ENCODE measurements around the gene GTPBP6. TPM values are rescaled to one million over a fixed set of nuclear protein-coding genes. Genes with fewer than 3 reads are reported as not detected.
"Not testable (repeated sequence)": the region's sequence is repeated elsewhere in the genome, so short reads cannot be mapped to it uniquely, and the experiment has no call there.

The GTPBP6 gene
- total RNA-seq, 1 experiment from 2014 or later = 48.9 TPM

DNA sequence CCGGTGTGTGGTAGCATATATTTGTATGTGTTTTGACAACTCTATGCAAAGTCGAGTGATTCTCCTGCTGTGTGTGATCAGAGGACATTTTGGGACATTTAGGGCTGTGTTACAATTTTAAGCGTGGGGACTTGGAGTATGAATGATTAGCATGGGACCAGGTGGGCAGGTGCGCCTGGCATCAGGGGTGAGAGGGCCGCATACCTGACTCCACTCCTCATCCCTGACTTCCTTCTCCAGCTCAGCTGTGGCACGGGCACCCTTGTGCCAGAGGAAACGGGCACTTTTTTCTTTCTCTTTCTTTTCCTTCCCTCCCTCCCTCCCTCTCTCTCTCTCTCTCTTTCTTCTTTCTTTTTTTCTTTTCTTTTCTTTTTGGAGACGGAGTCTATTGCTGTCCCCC is 53.1 kb downstream of the GTPBP6 start:
- DNase-seq = peak; percentile 32

GRCh38 chrX:264634-265455 is 53.8 kb downstream of the GTPBP6 start:
- H3K36me3 ChIP-seq (replicated peaks; ENCODE audit: control insufficient read depth, insufficient read depth, low read length) = no peaks in the 10 kb centered on the region
- DNase-seq = peak; percentile 7
- no peak overlapping the region for H3K4me3 ChIP-seq (ENCODE audit: insufficient read depth, low read depth, low read length)
- no peaks in the 10 kb centered on the region for H3K27me3 ChIP-seq (ENCODE audit: control insufficient read depth, insufficient read depth, low read length)

More for the DNA sequence above, 53.1 kb downstream of the GTPBP6 start:
- Histone ChIP-seq H3K36me3 (replicated peaks; ENCODE audit: control insufficient read depth, insufficient read depth, low read length) (no peaks in the 10 kb centered on the region), H3K4me3 (ENCODE audit: insufficient read depth, low read depth, low read length) (no peak overlapping the region), H3K27me3 (ENCODE audit: control insufficient read depth, insufficient read depth, low read length) (no peaks in the 10 kb centered on the region)

GRCh38 chrX:264006-264405 is 54.6 kb downstream of the GTPBP6 start:
- DNase-seq = peak; percentile 22
- not testable (repeated sequence) for H3K4me3 ChIP-seq (ENCODE audit: insufficient read depth, low read depth, low read length); H3K36me3 ChIP-seq (replicated peaks; ENCODE audit: control insufficient read depth, insufficient read depth, low read length); H3K27me3 ChIP-seq (ENCODE audit: control insufficient read depth, insufficient read depth, low read length)

GRCh38 chrX:262381-262909 is 56.2 kb downstream of the GTPBP6 start:
- Histone ChIP-seq H3K4me3 (ENCODE audit: insufficient read depth, low read depth, low read length) (no peak overlapping the region), H3K27me3 (ENCODE audit: control insufficient read depth, insufficient read depth, low read length) (no peaks in the 10 kb centered on the region), H3K36me3 (replicated peaks; ENCODE audit: control insufficient read depth, insufficient read depth, low read length) (no peaks in the 10 kb centered on the region)
- DNase-seq = peak; percentile 34

DNA sequence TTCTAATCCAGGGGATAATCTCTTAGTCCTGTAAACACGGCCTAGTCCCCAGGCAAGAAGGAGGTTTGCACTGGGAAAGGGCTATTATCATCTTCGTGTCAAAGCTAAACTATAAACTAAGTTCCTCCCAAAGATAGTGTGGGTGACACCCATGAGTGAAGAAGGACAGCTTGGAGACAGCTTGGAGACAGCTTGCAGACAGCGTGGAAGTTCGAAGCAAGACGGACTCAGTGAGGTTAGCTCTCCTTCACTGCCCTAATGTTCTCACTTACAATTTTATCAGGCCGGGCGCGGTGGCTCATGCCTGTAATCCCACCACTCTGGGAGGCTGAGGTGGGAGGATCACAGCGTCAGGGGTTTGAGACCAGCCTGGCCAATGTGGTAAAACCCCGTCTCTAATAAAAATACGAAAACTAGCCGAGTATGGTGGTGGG is 56.7 kb downstream of the GTPBP6 start:
- no peaks in the 10 kb centered on the region for H3K27me3 ChIP-seq (ENCODE audit: control insufficient read depth, insufficient read depth, low read length)
- DNase-seq = peak; percentile 17

GRCh38 chrX:261167-261918 is 57.3 kb downstream of the GTPBP6 start:
- no peaks in the 10 kb centered on the region for H3K36me3 ChIP-seq (replicated peaks; ENCODE audit: control insufficient read depth, insufficient read depth, low read length)
- peak; percentile 69 for DNase-seq
- H3K4me3 ChIP-seq (ENCODE audit: insufficient read depth, low read depth, low read length) = peak overlapping the region; percentile 16; the same call in 1 of the 2 replicates
- H3K27me3 ChIP-seq (ENCODE audit: control insufficient read depth, insufficient read depth, low read length) = no peaks in the 10 kb centered on the region

More for the DNA sequence above, 56.7 kb downstream of the GTPBP6 start:
- H3K36me3 ChIP-seq (replicated peaks; ENCODE audit: control insufficient read depth, insufficient read depth, low read length) = no peaks in the 10 kb centered on the region
- H3K4me3 ChIP-seq (ENCODE audit: insufficient read depth, low read depth, low read length) = no peak overlapping the region

DNA sequence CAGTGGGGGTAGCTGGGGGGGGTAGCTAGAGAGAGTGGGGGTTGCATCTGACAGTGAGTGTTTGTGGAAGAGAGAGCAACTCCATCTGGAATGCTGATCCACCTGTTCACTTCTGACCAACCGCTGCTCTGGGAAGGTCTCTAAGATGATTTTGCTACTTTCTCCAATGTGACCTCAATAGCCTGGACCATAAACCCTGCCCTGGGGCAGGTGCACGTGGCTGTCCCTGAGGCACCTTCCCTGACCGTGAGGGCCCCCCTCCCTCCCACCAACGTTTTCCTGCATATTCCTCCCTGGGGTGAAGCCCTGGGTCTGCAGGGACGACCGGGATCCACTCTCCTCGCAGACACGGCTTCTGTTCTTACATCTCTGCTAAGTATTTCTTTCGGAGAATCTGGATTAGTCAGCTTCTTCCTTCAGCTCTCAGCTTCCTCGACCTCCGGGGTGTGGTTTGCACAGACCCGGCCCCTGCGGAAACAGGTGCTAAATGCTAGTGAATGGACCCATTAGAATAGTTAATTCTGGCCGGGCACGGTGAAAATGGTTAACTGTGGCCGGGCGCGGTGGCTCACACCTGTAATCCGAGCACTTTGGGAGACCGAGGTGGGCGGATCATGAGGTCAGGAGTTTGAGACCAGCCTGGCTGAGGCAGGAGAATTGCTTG is 58.8 kb downstream of the GTPBP6 start:
- Histone ChIP-seq H3K27me3 (ENCODE audit: control insufficient read depth, insufficient read depth, low read length) (no peaks in the 10 kb centered on the region), H3K4me3 (ENCODE audit: insufficient read depth, low read depth, low read length) (no peak overlapping the region), H3K36me3 (replicated peaks; ENCODE audit: control insufficient read depth, insufficient read depth, low read length) (no peaks in the 10 kb centered on the region)
- DNase-seq = peak; percentile 72

DNA sequence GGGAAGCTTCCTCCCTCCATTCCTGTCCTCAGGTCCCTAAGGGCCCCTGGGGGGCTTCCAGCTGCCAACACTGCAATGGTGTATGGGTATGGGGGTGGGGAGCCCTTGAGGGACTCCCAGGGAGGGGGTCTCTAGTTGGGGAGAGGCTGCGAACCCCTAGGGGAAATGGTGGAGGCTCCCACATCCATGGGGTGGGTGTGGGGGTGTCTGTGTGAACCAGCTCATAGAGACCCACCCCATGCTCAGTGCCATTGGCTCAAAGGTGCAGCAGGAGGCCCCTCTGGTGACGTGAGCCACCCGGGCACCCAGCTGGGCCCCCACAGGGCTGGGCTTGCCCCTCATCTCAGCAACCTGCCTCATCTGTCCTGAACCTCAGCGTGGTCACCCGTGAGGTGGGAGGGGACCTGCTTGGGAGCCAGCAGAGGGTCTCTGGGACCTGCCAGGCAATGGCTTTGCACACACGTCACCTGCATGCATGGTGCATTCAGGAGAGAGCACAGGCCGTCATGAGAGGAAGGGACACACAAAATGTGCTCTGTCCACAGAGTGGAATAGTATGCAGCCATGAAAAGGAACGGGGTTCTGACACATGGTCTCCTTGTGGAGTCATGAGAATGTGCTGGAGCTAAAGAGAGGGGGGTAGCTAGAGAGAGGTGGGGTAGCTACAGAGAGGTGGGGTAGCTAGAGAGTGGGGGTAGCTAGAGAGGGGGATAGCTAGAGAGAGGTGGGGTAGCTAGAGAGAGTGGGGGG is 60.1 kb downstream of the GTPBP6 start:
- peak; percentile 55 for DNase-seq
- Histone ChIP-seq H3K4me3 (ENCODE audit: insufficient read depth, low read depth, low read length) (no peak overlapping the region), H3K36me3 (replicated peaks; ENCODE audit: control insufficient read depth, insufficient read depth, low read length) (no peaks in the 10 kb centered on the region), H3K27me3 (ENCODE audit: control insufficient read depth, insufficient read depth, low read length) (no peaks in the 10 kb centered on the region)

- Histone ChIP-seq H3K27me3 (ENCODE audit: control insufficient read depth, insufficient read depth, low read length) (no peaks in the 10 kb centered on the region), H3K36me3 (replicated peaks; ENCODE audit: control insufficient read depth, insufficient read depth, low read length) (no peaks in the 10 kb centered on the region), H3K4me3 (ENCODE audit: insufficient read depth, low read depth, low read length) (no peak overlapping the region)
- peak; percentile 42 for DNase-seq
Measured at GRCh38 chrX:257681-258289, 60.8 kb downstream of the GTPBP6 start.

DNA sequence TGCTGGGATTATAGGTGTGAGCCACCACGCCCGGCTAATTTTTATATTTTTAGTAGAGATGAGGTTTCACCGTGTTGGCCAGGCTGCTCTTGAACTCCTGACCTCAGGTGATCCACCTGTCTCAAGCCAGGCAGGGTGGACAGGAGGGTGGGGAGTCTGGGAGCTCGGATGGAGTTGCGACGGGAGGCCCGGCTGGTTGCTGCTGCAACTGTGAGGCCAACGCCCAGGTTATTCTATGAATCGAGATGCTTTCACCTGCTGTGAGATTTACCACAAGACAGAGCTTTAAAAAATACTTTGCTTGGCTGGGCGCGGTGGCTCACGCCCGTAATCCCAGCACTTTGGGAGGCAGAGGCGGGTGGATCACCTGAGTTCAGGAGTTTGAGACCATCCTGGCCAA is 61.5 kb downstream of the GTPBP6 start:
- H3K27me3 ChIP-seq (ENCODE audit: control insufficient read depth, insufficient read depth, low read length); H3K4me3 ChIP-seq (ENCODE audit: insufficient read depth, low read depth, low read length); H3K36me3 ChIP-seq (replicated peaks; ENCODE audit: control insufficient read depth, insufficient read depth, low read length); DNase-seq: not testable (repeated sequence)

DNA sequence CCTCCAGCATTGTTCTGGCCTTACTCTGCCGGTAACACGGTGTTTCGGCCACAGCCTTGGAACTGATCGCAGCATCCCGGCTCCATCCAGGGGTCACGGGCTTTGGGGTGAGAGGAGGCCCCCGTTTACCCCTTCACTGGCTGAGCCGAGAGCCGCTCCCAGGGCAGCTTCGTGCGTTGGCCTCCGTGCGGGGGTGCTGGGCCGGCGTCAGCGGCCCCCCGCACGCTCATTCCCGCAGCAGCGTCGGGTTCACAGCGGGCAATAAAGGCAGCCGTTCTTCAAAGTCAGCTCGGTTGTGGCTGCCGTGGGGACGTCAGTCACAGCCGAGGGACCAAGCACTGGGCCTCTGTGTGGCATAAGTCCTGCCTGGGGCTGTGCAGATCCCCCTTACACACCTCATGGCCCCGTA is 62.7 kb downstream of the GTPBP6 start:
- H3K4me3 ChIP-seq (ENCODE audit: insufficient read depth, low read depth, low read length) = no peak overlapping the region
- H3K36me3 ChIP-seq (replicated peaks; ENCODE audit: control insufficient read depth, insufficient read depth, low read length) = no peaks in the 10 kb centered on the region
- DNase-seq = peak; percentile 48
- no peaks in the 10 kb centered on the region for H3K27me3 ChIP-seq (ENCODE audit: control insufficient read depth, insufficient read depth, low read length)
